WI38 (cell line): Measurements from ENCODE around the gene BMI1.

Experiments used
- H3K4me3 ChIP-seq: 2 replicates; pipeline ENCODE4 v1.5.1; 2011; ENCODE audit warnings: low read depth, mild to moderate bottlenecking, control low read depth, low read length
- CTCF ChIP-seq: IDR thresholded peaks from 2 replicates; pipeline ENCODE4 v1.5.1; 2012; ENCODE audit warnings: low read depth, mild to moderate bottlenecking, control low read depth, low read length

BMI1 gene

DNA sequence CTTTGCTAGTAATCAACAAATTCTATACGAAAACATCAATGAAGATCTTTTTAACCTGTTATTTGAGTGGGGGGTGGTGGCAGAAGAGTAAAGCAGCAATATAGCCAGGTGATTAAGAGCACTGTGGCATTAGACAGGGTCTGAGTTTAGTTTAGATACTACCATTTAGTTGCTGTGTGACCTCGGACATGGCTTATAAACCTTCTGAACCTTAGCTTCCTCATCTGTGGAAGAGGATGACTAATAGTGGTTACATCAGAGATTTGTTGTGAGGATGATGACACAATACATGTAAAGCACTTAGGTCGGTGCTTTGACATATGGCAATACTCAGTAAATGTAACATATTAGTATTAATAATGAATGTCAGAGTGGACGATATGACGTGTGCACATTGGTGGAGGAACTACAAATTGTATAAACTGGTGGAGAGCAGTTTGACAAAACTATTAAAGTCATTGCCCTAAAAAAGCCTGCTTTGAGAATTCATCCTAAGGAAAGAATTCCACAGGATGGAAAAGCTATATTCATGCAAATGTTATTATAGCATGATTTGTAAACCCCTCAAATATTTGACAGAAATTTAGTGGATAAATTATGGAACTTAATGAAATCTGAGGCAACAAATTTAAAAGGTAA lies 48.7 kb downstream of the BMI1 start:
- no peak for TF ChIP-seq CTCF
- H3K4me3 ChIP-seq = no peak overlapping the region

DNA sequence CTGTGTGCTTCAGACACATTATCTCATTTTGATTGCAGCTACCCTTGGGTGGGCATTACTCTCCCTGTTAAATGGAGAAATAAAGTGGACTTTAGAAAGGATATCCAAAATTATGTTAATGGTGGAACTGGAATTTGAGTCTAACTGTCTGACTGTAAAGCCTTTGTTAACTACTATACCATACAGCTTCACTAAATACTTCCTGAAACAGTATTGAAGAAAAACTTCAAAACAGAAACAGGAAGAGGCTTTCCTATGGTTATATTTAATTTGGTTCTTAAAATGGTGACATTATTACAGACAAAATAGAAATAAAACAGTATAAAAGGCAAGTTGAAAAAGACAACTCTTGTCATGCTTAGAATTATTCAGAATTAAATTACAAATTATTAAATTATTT lies 49.4 kb downstream of the BMI1 start:
- no peak for TF ChIP-seq CTCF
- H3K4me3 ChIP-seq = no peak overlapping the region

DNA sequence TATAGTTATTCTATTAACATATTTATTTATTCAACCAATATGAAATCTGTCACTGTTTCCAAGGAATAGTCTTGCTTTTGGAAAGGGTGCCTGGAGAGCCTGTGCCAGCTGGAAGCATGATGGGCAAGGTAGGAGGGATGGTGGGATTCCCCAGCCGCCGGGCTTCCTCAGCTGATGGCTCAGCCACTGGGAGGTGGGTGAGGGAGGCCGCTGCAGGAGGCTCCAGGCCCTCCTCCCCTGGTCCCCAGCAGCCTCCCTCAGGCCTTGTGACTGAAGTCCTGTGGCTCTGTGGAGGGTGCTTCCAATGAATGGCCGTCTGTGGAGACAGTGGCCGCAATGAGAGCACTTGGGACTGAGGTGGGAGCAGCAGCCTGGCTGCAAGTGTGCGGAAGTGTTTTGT lies 51.4 kb downstream of the BMI1 start:
- no peak overlapping the region for H3K4me3 ChIP-seq
- TF ChIP-seq CTCF = no peak

DNA sequence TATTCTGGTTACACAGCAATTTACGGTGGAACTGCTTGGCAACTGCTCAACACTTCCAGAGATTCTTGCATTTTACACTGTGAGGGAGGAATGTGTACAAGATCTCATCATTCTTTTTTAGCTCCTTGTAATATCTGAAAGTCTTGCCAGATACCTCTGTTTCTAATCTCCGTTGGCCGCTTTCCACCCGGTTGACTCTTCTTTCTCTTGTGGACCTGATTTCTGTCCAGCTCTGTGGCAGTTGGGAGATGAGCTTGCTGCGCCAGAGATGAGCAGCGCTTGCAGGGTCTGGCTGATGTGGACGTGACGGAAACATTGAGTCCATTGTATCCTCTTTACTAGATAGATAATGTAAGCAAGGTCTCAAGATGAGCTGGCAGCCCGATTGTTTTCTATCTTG lies 52.0 kb downstream of the BMI1 start:
- H3K4me3 ChIP-seq = no peak overlapping the region
- no peak for TF ChIP-seq CTCF

GRCh38 chr10:22374489-22375126 lies 53.7 kb downstream of the BMI1 start:
- no peak for TF ChIP-seq CTCF

DNA sequence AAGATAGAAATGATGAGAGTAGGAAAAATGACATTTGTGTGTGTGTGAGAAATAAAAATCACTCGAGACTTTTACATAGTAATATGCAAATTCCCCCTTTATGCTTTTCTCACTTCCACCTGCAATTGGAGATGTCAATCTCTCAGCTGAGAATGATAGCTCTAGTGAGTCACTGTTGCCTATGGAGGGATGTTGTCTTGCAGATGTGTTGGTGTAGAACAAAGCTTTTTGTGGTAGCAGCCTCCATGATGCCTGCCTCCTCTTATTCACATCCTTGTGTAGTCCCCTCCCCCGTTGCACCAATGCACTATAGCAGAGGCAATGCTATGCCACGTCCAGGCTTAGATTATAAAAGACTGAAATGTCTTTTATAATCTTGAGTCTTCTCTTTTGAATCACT lies 58.2 kb downstream of the BMI1 start:
- no peak overlapping the region for H3K4me3 ChIP-seq
- TF ChIP-seq CTCF = no peak

More at GRCh38 chr10:22374489-22375126, 53.7 kb downstream of the BMI1 start:
- H3K4me3 ChIP-seq = no peak overlapping the region
